ENCODE measurements around the gene ABL2. TPM values are rescaled to one million over a fixed set of nuclear protein-coding genes. Genes with fewer than 3 reads are reported as not detected.
A peak's percentile ranks its signal among the peaks of the same experiment; 100 is the strongest.
"Not testable (repeated sequence)": the region's sequence is repeated elsewhere in the genome, so short reads cannot be mapped to it uniquely, and the experiment has no call there.

ABL2 gene
- 10 to 100 TPM; 12.3 to 26.6 (median 18.1) TPM for total RNA-seq

- Histone ChIP-seq H3K4me3 (peak within 1 kb of the TSS; percentile 71 to 88 (median 77)), H3K27ac (peak within 1 kb of the TSS; percentile 84 to 91), H3K4me1 (replicated peaks in 1 of 2) (peaks cover 6 to 14% of the 10 kb centered on the region in 2 donors)
- peak; percentile 69 to 78 (median 74) for ATAC-seq (replicated peaks in 6 of 8)
- in situ Hi-C loops (cut with MboI; ENCODE audit: low pct_unique_long_range_greater_than_20kb in 2 of 9, low sequenced_read_pairs in 9 of 9, unreplicated experiment in 9 of 9): loop anchor here in 1 of 9 experiments (25.0 kb wide), 1 partner anchor 133 kb away; the partner anchor contains the start of gene AXDND1
- 0 to 11% (median 0%) methylated on average over 3 to 15 of the region's 94 CpGs; no CpG with 5 or more reads in 5 of the 10 experiments for WGBS, 10 experiments
Observed at GRCh38 chr1:179229214-179230140, at the start of gene ABL2. TSS of gene ABL2 (minus strand) at chr1:179229677. CDS start at chr1:179229397, 280 bp downstream.

- H3K27ac ChIP-seq: no peak overlapping the region
- no peaks in the 10 kb centered on the region for H3K4me1 ChIP-seq (replicated peaks in 1 of 2)
- in situ Hi-C loops (cut with MboI; ENCODE audit: low pct_unique_long_range_greater_than_20kb in 2 of 9, low sequenced_read_pairs in 9 of 9, unreplicated experiment in 9 of 9): no loop called here
- WGBS, 10 experiments: 79 to 100% (median 93%) methylated on average over 1 to 5 of the region's 5 CpGs; no CpG with 5 or more reads in 2 of the 10 experiments
- no peak for ATAC-seq (replicated peaks in 6 of 8)
- no peak overlapping the region for H3K4me3 ChIP-seq
Observed at GRCh38 chr1:179278920-179279319, 49.4 kb upstream of the ABL2 start.

DNA sequence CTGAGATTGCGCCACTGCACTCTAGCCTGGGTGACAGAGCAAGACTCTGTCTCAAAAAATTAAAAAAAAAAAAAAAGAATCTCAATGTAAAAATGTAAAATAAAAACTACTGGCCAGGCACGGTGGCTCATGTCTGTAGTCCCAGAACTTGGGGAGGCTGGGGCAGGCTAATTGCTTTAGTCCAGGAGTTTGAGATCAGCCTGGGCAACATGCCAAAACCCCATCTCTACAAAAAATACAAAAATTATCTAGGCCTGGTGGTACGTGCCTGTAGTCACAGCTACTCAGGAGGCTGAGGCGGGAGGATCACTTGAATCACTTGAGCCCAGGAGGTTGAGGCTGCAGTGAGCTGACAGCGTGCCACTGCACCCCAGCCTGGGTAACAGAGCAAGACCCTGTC, 44.9 kb upstream of the ABL2 start:
- in situ Hi-C loops (cut with MboI; ENCODE audit: low pct_unique_long_range_greater_than_20kb in 2 of 9, low sequenced_read_pairs in 9 of 9, unreplicated experiment in 9 of 9); ATAC-seq (replicated peaks in 6 of 8): not testable (repeated sequence)
- WGBS, 10 experiments: 72 to 100% (median 90%) methylated on average over 2 to 5 of the region's 5 CpGs; no CpG with 5 or more reads in 2 of the 10 experiments

GRCh38 chr1:179269071-179269470, 39.6 kb upstream of the ABL2 start:
- Histone ChIP-seq H3K27ac (no peak overlapping the region), H3K4me3 (no peak overlapping the region), H3K4me1 (replicated peaks in 1 of 2) (no peaks in the 10 kb centered on the region)
- no peak for ATAC-seq (replicated peaks in 6 of 8)
- in situ Hi-C loops (cut with MboI; ENCODE audit: low pct_unique_long_range_greater_than_20kb in 2 of 9, low sequenced_read_pairs in 9 of 9, unreplicated experiment in 9 of 9): no loop called here

More for the DNA sequence above, 44.9 kb upstream of the ABL2 start:
- not testable (repeated sequence) for H3K4me3 ChIP-seq; H3K4me1 ChIP-seq (replicated peaks in 1 of 2); H3K27ac ChIP-seq

DNA sequence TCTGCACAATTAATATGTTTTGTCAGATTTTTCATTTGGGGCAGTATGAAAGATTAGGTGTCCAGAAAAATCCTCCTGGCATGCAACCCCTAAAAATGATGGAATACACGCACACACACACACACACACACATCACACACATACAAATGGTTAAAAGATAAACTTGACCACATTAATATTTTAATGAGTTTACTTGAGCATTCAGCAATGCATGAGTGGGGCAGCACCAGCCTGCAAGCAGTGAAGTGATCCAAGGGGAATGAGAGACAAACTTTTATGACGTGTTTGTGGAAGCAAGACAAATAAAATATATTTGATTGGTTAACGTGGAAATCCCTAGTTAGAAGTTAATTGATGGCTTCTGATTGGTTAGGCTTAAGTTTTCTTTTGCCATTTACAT, 35.0 kb upstream of the ABL2 start:
- 0 to 100% (median 72%) methylated on average over 1 to 3 of the region's 3 CpGs; no CpG with 5 or more reads in 3 of the 10 experiments for WGBS, 10 experiments
- Histone ChIP-seq H3K4me3 (no peak overlapping the region), H3K4me1 (replicated peaks in 1 of 2) (no peaks in the 10 kb centered on the region), H3K27ac (no peak overlapping the region)
- ATAC-seq (replicated peaks in 6 of 8): no peak
- in situ Hi-C loops (cut with MboI; ENCODE audit: low pct_unique_long_range_greater_than_20kb in 2 of 9, low sequenced_read_pairs in 9 of 9, unreplicated experiment in 9 of 9): no loop called here

DNA sequence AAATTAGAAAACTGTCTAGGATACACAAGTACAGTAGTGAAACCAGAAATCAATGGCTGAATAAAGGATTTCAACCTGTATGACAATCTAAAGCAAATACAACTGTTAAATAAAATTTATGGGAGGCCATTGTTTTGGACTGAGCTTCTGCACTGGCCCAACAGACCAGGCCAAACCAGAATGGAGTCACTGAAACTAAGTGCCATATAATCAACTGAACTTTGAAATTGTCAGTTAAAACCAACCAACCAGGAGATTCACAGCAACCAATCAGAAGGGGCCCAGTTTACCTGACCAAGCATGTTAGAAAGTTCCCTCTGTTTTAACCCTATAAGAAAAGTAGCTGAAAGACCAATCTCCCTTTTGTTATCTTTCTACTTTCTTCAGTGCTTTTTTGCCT, 33.6 kb upstream of the ABL2 start:
- in situ Hi-C loops (cut with MboI; ENCODE audit: low pct_unique_long_range_greater_than_20kb in 2 of 9, low sequenced_read_pairs in 9 of 9, unreplicated experiment in 9 of 9): no loop called here
- no peak for ATAC-seq (replicated peaks in 6 of 8)

GRCh38 chr1:179262183-179262582, 32.7 kb upstream of the ABL2 start:
- no peak overlapping the region for H3K4me3 ChIP-seq
- no peak overlapping the region for H3K27ac ChIP-seq
- no peaks in the 10 kb centered on the region for H3K4me1 ChIP-seq (replicated peaks in 1 of 2)
- in situ Hi-C loops (cut with MboI; ENCODE audit: low pct_unique_long_range_greater_than_20kb in 2 of 9, low sequenced_read_pairs in 9 of 9, unreplicated experiment in 9 of 9): no loop called here
- no peak for ATAC-seq (replicated peaks in 6 of 8)
- WGBS, 10 experiments: 33 to 100% (median 88%) methylated on average over 1 of the region's 1 CpG; no CpG with 5 or more reads in 3 of the 10 experiments

More for the DNA sequence above, 33.6 kb upstream of the ABL2 start:
- Histone ChIP-seq H3K4me3 (no peak overlapping the region), H3K27ac (no peak overlapping the region), H3K4me1 (replicated peaks in 1 of 2) (no peaks in the 10 kb centered on the region)

DNA sequence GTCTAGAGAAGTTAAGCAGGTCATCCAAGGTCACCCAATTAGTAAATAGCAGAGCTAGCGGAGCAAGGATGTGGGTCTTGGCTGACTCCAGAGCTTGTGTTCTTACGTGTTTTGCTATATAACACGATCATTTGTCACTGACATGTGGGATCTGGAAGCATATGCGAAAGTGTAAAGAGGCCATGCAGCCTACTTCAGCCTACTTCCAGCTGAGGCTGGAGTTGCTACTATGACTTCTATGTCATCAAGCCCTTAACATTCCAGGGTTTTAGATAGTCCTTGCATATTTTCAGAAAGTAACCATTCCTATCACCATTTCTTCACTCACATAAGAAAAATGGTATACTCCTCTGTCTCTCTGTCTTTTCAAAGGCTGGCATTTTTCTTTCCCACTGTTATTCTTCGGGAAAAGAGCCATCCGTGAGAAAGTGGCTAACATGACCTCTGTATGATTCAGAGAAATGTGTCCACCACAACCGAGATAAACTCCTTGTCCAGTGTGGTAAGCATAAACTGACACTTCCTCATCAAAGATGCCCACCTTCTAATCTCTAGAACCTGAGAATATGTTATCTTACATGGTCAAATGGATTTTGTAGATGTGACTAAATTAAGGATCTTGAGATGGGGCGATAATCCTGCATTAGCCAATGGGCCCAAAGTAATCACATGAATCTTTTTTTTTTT, 24.0 kb upstream of the ABL2 start:
- no peaks in the 10 kb centered on the region for H3K4me1 ChIP-seq (replicated peaks in 1 of 2)

GRCh38 chr1:179252606-179253005, 23.1 kb upstream of the ABL2 start:
- in situ Hi-C loops (cut with MboI; ENCODE audit: low pct_unique_long_range_greater_than_20kb in 2 of 9, low sequenced_read_pairs in 9 of 9, unreplicated experiment in 9 of 9): no loop called here
- H3K4me1 ChIP-seq (replicated peaks in 1 of 2): no peaks in the 10 kb centered on the region
- WGBS, 10 experiments: 53 to 100% (median 77%) methylated on average over 1 to 4 of the region's 4 CpGs; no CpG with 5 or more reads in 1 of the 10 experiments
- H3K4me3 ChIP-seq: no peak overlapping the region
- no peak for ATAC-seq (replicated peaks in 6 of 8)
- H3K27ac ChIP-seq: no peak overlapping the region

More for the DNA sequence above, 24.0 kb upstream of the ABL2 start:
- Histone ChIP-seq H3K4me3 (no peak overlapping the region), H3K27ac (no peak overlapping the region)
- peak in 1 of 8 experiments; percentile 33 for ATAC-seq (replicated peaks in 6 of 8)
- WGBS, 10 experiments: 52 to 100% (median 82%) methylated on average over 1 to 8 of the region's 8 CpGs
- in situ Hi-C loops (cut with MboI; ENCODE audit: low pct_unique_long_range_greater_than_20kb in 2 of 9, low sequenced_read_pairs in 9 of 9, unreplicated experiment in 9 of 9): no loop called here

GRCh38 chr1:179251675-179252074, 22.2 kb upstream of the ABL2 start:
- ATAC-seq (replicated peaks in 6 of 8): peak in 3 of 8 experiments; percentile 71 to 84 (median 73)
- no peaks in the 10 kb centered on the region for H3K4me1 ChIP-seq (replicated peaks in 1 of 2)
- in situ Hi-C loops (cut with MboI; ENCODE audit: low pct_unique_long_range_greater_than_20kb in 2 of 9, low sequenced_read_pairs in 9 of 9, unreplicated experiment in 9 of 9): no loop called here
- H3K4me3 ChIP-seq: no peak overlapping the region
- no peak overlapping the region for H3K27ac ChIP-seq
- 17 to 100% (median 42%) methylated on average over 1 of the region's 1 CpG; no CpG with 5 or more reads in 2 of the 10 experiments for WGBS, 10 experiments

GRCh38 chr1:179247923-179248322, 18.4 kb upstream of the ABL2 start:
- WGBS, 10 experiments: 78 to 94% (median 88%) methylated on average over 3 to 9 of the region's 9 CpGs; no CpG with 5 or more reads in 2 of the 10 experiments
- in situ Hi-C loops (cut with MboI; ENCODE audit: low pct_unique_long_range_greater_than_20kb in 2 of 9, low sequenced_read_pairs in 9 of 9, unreplicated experiment in 9 of 9): loop anchor here in 1 of 9 experiments (25.0 kb wide), 1 partner anchor 114 kb away; the partner anchor contains the start of gene AXDND1

GRCh38 chr1:179245426-179245825, 15.9 kb upstream of the ABL2 start:
- WGBS, 10 experiments: 29 to 100% (median 83%) methylated on average over 1 to 2 of the region's 2 CpGs; no CpG with 5 or more reads in 2 of the 10 experiments
- in situ Hi-C loops (cut with MboI; ENCODE audit: low pct_unique_long_range_greater_than_20kb in 2 of 9, low sequenced_read_pairs in 9 of 9, unreplicated experiment in 9 of 9): loop anchor here in 1 of 9 experiments (25.0 kb wide), 1 partner anchor 117 kb away; the partner anchor contains the start of gene AXDND1
- ATAC-seq (replicated peaks in 6 of 8); H3K27ac ChIP-seq; H3K4me1 ChIP-seq (replicated peaks in 1 of 2); H3K4me3 ChIP-seq: not testable (repeated sequence)

More at GRCh38 chr1:179247923-179248322, 18.4 kb upstream of the ABL2 start:
- Histone ChIP-seq H3K27ac (no peak overlapping the region), H3K4me3 (no peak overlapping the region), H3K4me1 (replicated peaks in 1 of 2) (no peaks in the 10 kb centered on the region)
- ATAC-seq (replicated peaks in 6 of 8): no peak
